GM12873 (cell line): ENCODE data around the gene TAS2R46.

Source experiments
- CTCF ChIP-seq: IDR thresholded peaks from 2 replicates; pipeline ENCODE4 v1.5.1; 2012; ENCODE audit warnings: low read depth, mild to moderate bottlenecking, moderate library complexity, low read length, control low read depth; ENCODE audit not compliant: insufficient read depth; ENCODE audit errors: missing control alignments

The TAS2R46 gene

GRCh38 chr12:11059784-11060183 lies 2.3 kb downstream of the TAS2R46 start:
- no peak for TF ChIP-seq CTCF

- TF ChIP-seq CTCF, result no peak
Measured at GRCh38 chr12:11059041-11059440, 3.1 kb downstream of the TAS2R46 start.

GRCh38 chr12:11055306-11055705 lies 6.8 kb downstream of the TAS2R46 start:
- TF ChIP-seq CTCF, result no peak

- TF ChIP-seq CTCF, result no peak
Measured at GRCh38 chr12:11040162-11040561, 21.9 kb downstream of the TAS2R46 start.

GRCh38 chr12:11039171-11039570 lies 22.9 kb downstream of the TAS2R46 start:
- TF ChIP-seq CTCF, result no peak

GRCh38 chr12:11031307-11031706 lies 30.8 kb downstream of the TAS2R46 start, which contains the start of gene TAS2R31:
TAS2R31 (minus strand) TSS chr12:11031407; CDS start chr12:11031335, 72 bp downstream.
- no peak for TF ChIP-seq CTCF

- peak; percentile 16 for TF ChIP-seq CTCF
Measured at GRCh38 chr12:11026118-11026517, 36.0 kb downstream of the TAS2R46 start.

GRCh38 chr12:11023387-11023786 lies 38.7 kb downstream of the TAS2R46 start:
- no peak for TF ChIP-seq CTCF
